Globus pallidus (tissue), 1 donor: ENCODE measurements around the gene TMBIM1.

Experiments used
- DNase-seq: peaks from one replicate; pipeline ENCODE4 v3.0.0-alpha.2; 2015; ENCODE audit warnings: low spot score

TMBIM1 gene, protein sequence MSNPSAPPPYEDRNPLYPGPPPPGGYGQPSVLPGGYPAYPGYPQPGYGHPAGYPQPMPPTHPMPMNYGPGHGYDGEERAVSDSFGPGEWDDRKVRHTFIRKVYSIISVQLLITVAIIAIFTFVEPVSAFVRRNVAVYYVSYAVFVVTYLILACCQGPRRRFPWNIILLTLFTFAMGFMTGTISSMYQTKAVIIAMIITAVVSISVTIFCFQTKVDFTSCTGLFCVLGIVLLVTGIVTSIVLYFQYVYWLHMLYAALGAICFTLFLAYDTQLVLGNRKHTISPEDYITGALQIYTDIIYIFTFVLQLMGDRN

DNA sequence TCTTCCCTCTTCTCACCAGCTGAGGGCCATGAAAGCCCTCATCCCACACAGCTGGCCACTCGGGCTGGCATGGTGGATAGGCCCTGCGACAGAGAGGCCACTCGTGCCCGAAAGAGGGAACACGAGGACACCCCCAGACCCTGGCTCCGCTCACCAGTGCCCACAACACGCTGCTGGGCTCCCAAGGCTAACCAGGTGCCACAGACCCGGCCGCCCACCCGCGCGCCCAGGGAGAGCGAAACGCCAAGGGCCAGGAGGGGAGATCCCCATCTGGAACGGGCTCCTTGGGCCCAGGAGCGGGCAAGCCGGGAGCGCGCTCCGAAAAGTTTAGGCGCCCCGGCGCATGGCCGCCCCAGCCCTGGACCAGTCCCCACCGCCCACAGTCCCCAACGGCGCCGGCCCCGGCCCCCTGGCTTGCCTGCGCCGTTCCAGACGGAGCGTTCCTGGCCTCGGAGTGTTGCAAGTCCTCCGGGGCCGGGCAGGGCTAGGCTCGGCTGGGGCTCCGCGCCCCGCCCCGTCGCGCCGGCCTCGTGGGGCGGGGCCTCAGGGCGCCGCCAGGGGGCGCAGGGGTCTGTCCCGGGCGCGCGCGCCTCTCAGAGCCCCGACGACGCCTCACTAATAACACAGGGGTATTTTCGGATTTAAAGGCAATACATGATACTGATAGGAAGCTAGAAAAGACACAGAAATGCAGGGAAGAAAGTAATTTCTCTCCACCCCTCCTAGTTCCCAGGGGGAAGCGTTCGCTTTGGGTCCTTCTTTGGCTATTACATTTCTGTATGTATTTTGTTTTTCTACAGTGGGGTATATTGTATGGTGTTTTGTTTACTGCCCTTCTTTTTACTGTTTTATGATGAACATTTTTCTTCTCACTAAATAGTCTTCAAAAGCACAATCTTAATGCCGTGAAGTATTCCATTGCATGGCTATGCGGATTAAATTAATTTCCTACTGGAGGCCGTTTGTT, at the start of gene TMBIM1:
Gene TMBIM1, minus strand, starts transcription at position 456 of the 967 bp plus-strand sequence. CDS start 10,362 bp downstream, outside the sequence.
- DNase-seq: peak; percentile 80

DNA sequence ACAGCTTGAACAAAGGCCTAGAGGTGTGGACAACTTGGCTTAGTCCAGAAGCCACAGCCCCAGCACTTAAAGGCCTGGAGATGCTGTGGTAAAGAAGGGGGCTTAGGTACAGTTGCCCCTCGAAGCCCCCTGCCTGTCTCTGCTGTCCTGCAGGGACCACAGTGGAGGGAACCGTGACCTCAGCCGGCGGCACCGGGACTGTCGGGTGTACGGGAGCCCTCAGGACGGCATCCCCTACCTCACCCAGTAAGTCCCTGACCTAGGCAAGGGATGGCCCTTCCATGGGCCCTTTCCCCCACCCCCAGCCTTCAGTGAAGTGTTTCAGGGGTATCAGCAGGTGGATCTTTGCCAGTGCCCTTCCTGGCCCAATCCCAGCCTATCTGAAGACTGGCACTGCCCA, 49.1 kb upstream of the TMBIM1 start:
- no peak for DNase-seq

- DNase-seq: no peak
These were observed 48.4 kb upstream of the TMBIM1 start for GRCh38 chr2:218340656-218341055.

DNA sequence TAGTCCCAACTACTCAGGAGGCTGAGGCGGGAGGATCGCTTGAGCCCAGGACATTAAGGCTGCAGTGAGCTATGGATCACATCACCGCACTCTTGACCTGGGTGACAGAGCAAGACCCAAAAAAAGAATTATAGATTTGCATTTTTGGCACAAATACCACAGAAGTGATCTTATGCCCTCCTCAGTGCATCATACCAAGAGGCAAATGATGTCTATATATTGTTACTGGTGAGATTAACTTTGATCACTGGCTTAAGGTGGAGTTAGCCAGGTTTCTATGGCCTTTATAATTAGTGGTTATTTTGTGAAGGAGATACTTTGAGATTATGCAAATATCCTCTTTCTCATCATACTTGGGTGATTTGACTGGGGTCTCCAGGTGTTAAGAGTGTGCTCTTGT, 42.2 kb upstream of the TMBIM1 start:
- DNase-seq: no peak

- DNase-seq: no peak
These were observed 40.8 kb upstream of the TMBIM1 start for GRCh38 chr2:218332920-218333645.

GRCh38 chr2:218332288-218332687, 40.0 kb upstream of the TMBIM1 start:
- no peak for DNase-seq

- DNase-seq: no peak
These were observed 39.4 kb upstream of the TMBIM1 start for GRCh38 chr2:218331745-218332144.

DNA sequence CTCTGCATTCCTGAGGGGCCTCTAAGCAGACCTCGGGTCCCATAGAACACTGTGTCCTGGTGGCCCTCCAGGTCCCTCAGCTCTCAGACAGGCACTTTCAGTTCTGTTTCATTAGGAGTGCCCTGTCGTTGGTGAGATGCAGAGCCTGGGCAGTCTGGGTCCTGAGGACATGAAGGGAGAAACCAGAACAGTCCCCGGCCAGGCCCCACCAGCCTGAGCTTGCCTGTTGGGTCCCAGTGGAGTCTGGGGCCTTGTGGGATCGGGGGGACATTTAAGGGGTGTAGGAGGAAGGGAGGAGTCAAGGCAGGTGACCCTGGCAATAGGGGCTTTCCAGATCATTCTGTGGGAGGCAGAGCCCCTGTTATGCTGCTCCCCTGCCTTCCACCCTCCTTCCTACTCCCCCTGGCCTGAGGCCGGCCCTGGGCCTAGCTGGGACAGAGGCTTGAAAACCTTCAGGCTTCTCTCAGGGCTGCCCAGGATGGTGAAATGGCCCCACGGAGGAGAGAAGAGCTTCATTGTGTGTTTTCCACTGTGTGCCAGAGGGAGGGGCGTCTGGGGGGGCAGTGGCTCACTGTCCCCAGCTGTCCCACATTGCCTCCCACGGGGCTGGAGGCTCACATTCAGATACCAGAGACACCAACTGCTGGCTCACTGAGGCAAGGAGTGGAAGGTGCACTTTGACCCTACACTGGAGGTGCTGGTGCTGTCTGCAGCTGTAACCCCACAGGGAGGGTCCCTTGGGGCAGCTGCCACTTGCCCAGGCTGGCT, 37.7 kb upstream of the TMBIM1 start:
- peak; percentile 55 for DNase-seq

DNA sequence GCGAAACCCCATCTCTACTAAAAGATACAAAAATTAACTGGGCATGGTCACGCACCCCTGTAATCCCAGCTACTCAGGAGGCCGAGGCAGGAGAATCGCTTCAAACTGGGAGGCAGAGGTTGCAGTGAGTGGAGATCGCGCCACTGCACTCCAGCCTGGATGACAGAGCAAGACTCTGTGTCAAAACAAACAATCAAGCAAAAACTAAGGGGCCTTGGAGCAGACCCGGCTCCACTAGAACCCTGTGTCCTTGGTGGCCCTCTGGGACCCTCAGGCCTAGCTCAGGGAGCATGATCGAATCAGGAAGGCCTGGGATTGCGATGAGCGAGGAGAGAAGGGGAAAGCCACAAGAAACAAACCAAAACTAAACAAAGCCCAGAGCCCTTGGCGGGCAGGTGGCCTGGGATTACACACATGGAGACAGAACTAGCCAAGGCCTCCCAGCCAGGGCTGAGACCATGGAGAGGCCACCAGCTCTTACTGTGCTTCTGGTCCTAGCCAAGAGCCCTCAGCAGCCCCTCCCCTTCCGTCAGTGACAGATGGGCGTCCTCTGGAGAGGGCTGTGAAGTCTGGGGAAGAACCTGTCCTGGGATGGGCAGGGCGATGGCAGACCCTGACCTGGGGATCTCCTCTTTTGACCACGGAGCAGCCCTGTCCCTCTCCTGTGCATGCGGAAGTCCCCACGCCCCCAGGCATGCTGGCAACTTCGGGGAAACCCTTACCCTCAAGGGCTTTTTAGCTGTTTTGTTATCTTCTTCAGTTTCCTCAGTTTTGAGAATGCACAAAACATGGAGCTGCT, 36.9 kb upstream of the TMBIM1 start:
- DNase-seq: no peak

DNA sequence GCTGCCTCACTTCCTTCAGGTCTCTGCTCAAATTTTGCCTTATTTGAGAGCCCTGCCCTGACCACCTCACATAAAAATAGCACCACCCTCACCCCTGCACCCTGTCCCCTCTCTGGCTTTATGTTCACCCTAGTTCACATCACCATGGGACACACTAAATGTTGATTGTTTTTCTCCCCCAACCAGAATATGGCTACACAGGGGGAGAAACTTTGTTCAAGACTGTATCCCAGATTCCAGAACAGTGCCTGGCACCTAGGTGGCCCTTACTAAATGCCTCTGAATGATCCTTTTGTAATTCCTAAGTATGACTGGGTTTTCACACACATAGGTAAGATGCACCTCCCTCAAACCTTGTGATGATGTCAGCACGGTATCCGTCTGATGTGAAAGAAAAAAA, 36.0 kb upstream of the TMBIM1 start:
- DNase-seq: no peak

GRCh38 chr2:218327451-218328210, 35.3 kb upstream of the TMBIM1 start:
- DNase-seq: no peak

GRCh38 chr2:218326315-218326714, 34.0 kb upstream of the TMBIM1 start:
- no peak for DNase-seq

GRCh38 chr2:218325566-218326160, 33.4 kb upstream of the TMBIM1 start:
- no peak for DNase-seq

DNA sequence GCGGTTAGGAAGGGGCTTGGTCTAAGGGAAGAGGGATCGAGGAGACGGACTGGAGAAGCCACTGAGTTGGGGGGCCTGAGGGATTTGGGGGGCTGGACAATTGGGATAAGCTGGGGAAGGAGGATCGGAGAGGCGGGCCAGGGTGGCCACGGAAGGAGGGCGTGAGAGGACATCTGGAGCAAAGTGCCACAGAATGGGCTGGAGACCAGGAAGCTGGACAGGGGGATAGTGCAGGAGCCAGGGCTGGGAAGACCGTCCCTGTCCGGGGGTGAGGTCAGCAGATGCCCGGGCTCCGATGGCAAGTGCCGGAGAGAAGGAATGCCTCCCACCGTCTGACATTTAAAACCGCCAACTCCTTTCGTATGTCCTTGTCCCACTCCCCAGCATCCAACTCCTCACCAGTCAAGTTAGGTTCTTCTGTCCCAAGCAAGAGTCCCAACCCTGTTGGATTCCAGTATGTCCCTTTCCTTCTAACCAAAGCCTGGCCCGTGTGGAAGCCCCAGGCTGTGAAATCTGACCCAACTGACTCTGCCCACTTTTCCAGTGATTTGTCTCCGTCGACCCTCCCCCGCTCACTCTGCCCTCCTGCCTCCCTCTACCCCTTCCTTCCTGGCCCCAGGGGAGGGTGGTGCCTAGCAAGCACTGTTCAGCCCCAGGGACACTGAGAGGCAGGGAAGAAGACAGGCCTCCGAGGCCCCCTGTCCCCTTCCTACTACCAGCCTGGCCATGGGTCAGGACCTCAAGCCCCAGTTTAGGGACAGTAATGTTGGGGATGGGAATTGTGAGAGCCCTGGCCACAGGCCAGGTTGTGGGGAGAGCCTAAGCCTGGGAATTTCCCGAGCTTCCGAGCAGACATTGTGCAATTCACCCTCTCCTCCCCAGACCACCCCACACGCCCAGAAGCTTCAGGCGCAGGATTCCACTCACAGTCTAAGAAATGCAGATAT, 31.5 kb upstream of the TMBIM1 start:
- no peak for DNase-seq

DNA sequence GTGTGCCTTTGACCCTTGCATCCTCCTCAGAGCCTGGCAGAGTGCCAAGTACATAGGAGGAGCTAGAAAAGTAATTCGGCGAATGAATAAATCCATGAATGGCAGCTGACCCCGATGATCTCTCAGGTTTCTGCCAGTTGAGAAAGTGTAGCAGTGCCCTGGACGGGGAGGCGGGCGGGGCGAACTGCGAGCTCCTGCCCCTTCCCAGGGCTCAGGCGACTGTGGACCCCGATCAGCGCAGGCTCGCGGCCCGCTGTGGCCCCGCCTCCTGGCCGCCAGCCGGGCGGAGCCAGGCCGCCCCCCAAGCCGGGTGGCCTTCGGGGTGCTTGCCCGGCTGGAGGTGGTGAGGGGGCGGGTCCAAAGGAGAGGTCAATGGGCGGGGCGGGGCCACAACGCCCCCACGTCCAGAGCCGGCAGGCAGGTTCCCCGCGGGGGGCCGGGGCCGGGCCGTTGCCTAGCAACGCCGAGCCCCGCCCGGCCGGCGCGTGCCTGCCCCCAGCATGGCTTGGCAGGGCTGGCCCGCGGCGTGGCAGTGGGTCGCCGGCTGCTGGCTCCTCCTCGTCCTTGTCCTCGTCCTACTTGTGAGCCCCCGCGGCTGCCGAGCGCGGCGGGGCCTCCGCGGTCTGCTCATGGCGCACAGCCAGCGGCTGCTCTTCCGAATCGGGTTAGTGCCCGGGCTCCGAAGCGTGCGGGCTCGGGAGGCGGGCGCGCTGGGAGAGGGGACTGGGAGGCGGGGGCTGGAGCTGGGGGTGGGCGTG, 30.6 kb upstream of the TMBIM1 start:
- DNase-seq: peak; percentile 69

DNA sequence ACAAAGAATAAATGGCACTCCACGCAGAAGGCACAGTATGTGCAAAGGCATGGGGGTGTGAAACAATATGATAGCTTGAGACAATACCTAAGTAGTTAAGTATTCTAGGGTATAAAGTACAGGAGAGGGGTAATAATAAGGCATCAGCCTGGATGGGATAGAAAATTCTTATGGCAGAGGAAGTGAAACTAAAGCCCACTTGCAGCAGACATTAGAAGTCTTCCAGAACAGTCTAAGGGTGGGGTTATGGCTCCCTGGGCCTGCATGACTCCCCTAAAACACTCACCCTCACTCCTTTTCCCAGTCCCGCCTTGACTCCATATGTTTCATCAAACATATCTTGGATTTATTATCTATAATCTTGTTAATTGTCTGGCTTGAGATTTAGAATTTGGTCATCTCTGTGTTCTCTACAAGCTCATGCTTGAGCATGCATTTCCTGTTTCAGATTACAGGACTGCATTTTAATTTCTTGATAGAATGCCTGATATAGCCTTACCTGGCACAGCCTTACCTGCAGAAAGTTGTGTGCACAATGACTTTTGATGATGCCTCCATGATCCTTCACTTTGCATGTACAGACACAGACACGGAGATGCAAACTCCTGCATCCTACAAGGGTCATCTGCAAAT, 28.5 kb upstream of the TMBIM1 start:
- DNase-seq: no peak

GRCh38 chr2:218319813-218320365, 27.6 kb upstream of the TMBIM1 start:
- DNase-seq: no peak
